NOMO-1 treated with DMSO at 0.1 percent for 48 hours (cell line): ENCODE measurements around the gene ZBED5.
A peak's percentile ranks its signal among the peaks of the same experiment; 100 is the strongest.
"Not testable (repeated sequence)": the region's sequence is repeated elsewhere in the genome, so short reads cannot be mapped to it uniquely, and the experiment has no call there.

Experiments used
- DNase-seq: peaks from one replicate; lab custom pipeline; 2025; ENCODE audit not compliant: unreplicated experiment; lab: John Stamatoyannopoulos, UW

ZBED5 gene

GRCh38 chr11:10857709-10858438 lies at the start of gene ZBED5:
TSS of gene ZBED5 (minus strand) at chr11:10858053. CDS start at chr11:10854945, 3,108 bp downstream.
- DNase-seq, result peak; percentile 98

GRCh38 chr11:10906521-10906920 lies 48.7 kb upstream of the ZBED5 start:
- DNase-seq, result no peak

DNA sequence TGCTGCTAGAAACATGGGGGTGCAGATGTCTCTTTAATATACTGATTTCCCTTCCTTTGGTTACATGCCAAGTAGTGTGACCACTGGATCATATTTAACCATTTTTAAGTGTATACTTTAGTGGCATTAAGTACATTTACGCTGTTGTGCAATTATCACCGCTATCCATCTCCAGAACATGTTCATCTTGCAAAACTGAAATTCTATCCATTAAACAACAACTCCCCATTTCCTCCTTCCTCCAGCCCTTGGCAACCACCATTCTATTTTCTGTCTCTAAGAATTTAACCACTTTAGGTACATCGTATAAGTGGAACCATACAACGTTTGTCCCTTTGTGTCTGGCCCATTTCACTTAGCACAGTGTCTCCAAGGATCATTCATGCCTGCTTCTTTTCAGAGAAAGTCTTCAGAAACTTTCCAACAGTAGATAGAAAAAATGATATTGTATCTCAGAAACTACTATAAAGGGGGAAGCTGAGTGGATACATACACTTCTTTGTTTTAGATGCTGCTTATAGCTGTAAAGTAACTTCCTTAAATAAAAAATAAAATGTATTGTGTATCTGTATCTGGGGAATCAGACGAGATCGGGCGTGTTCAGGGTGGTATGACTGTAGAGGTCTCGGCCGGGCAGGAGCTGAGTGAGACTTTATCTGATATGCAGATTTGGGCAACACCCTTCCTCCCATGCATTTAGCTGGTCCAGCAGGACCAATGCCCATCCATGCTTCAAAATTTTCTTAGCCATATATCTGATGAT lies 44.6 kb upstream of the ZBED5 start:
- peak; percentile 49 for DNase-seq

DNA sequence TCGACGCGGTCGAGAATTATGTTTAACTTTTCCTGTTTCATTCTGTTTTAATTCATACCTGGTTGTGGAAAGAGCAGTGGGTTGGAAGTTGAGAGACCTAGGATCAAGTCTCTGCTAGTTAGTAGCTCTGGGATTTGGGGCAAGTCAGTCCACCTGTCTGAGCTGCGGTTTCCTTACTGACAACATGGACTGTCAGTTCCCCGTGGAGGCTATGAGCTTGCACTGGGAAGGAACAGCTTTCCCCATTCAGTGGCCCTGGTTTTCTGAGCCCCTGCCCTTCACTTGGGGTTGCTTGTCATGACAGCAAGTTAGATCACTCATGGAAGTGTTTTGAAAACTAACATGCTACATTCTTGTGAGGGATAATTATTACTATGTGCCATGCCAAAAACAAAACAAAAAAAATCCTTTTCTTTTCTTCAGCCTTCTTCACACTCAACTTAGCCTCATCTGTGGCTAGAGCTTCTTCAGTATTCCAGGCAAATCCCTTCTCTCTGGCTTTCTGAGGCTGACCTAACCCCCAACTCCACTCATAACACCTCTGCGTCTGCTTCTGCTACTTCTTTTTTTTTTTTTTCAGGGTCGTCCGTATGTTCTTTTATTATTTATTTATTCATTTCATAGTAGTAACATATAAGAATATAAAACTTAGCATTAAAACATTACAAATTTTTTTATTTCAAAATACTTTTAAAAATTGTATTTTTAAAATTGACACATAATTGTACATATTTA lies 43.0 kb upstream of the ZBED5 start:
- no peak for DNase-seq

DNA sequence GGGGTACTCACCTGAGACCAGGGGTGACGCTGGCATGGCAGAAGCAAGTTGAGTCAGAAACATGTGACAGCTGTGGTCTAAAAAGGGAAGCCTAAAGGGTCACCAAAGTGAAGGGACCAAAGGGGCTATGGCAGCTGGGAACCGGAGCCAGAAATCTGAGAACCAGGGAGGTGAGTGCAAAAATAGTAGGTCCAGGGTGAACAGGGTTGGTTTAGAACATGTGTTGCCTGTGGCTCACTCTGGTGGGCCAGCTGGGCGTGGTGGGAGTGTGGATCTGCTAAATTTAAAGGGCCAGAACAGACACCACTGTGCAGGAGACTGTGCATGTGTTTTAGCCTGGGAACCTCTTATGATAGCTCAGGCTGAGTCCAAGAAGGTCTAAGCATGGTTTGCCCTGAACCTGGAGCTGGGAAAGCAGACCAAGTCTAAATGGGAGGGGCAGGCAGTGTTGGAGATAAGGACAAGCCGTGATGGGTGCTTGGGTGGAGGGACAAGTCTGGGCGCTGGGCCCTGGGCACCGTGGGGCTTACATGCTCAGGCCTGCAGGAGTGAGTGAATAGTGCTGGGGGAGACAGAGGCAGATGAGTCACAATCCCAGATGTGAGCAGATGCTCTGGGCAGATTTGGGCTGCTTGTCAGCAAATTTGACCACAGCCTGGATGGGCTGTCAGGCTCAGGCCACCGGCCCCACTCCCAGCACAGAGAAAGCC lies 41.4 kb upstream of the ZBED5 start:
- DNase-seq, result no peak

GRCh38 chr11:10898763-10899025 lies 40.8 kb upstream of the ZBED5 start:
- no peak for DNase-seq

- DNase-seq, result no peak
These were observed 40.3 kb upstream of the ZBED5 start for GRCh38 chr11:10898003-10898762.

GRCh38 chr11:10897150-10897549 lies 39.3 kb upstream of the ZBED5 start:
- DNase-seq, result no peak

GRCh38 chr11:10896493-10896892 lies 38.6 kb upstream of the ZBED5 start:
- DNase-seq, result no peak

GRCh38 chr11:10895285-10895684 lies 37.4 kb upstream of the ZBED5 start:
- no peak for DNase-seq

GRCh38 chr11:10894666-10895065 lies 36.8 kb upstream of the ZBED5 start:
- no peak for DNase-seq

DNA sequence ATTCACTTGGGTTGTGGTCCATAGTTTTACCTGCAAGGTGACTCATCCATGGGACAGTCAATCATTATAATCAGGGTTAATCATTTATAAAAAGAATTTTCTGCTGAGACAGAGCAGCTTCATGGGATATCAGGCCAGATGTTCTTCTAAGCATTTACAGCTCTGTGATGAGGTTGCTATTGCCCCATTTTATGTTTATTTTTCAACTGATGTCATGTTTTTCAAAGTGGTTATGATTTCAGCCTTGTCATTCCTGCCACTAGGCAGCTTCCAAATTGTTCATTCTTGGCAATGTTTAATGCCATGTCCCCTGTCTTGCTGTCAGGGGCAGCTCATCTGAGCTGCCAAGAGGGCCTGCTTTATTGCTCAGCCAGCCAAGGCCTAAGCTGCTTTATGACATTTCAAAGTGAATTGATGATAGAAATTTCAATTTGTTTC lies 35.9 kb upstream of the ZBED5 start:
- DNase-seq, result no peak

GRCh38 chr11:10892250-10892649 lies 34.4 kb upstream of the ZBED5 start:
- DNase-seq, result peak; percentile 92

- no peak for DNase-seq
These were observed 33.4 kb upstream of the ZBED5 start for GRCh38 chr11:10891151-10891720.

DNA sequence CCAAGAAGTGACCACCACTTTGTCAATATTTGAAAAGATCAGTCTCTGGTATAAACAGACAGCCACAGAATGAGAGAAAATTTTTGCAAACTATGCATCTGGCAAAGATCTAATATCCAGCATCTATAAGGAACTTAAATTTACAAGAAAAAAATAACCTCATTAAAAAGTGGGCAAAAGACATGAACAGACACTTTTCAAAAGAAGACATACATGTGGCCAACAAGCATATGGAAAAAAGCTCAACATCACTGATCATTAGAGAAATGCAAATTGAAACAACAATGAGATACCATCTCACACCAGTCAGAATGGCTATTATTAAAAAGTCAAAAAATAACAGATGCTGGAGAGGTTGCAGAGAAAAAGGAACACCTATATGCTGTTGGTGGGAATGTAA lies 32.2 kb upstream of the ZBED5 start:
- not testable (repeated sequence) for DNase-seq

- no peak for DNase-seq
These were observed 29.5 kb upstream of the ZBED5 start for GRCh38 chr11:10887307-10887706.

GRCh38 chr11:10886652-10887250 lies 28.9 kb upstream of the ZBED5 start:
- DNase-seq, result no peak

GRCh38 chr11:10885703-10886363 lies 28.0 kb upstream of the ZBED5 start:
- no peak for DNase-seq

- not testable (repeated sequence) for DNase-seq
These were observed 26.4 kb upstream of the ZBED5 start for GRCh38 chr11:10884292-10884691.
